ENCODE results near the gene PSMD1.

Gene PSMD1

DNA sequence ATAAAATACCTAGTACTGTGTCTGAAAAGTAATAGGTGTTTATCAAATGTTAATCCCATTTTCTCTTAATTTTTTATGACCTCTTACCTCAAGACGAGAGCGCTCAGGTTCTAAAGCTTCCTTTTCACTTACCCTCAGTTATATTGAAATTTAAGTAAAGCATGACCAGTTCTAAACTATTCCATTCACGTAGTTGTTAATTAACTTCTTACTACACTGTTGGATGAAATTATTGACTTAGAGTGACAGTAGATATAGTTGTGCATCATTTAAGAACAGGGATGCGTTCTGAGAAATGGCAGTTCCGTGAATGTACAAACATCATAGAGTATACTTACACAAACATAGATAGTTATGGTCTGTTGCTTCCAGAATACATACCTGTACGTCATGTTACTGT lies 88.2 kb downstream of the PSMD1 start:
- H3K27ac ChIP-seq (ENCODE audit: extremely low read depth, low read depth, low read length), result no peak overlapping the region
- TF ChIP-seq ZNF76 (tag by site-specific recombination; IDR thresholded peaks at IDR 0.05; ENCODE audit: borderline replicate concordance, low read depth), result no peak
- TF ChIP-seq, protein P1, sequence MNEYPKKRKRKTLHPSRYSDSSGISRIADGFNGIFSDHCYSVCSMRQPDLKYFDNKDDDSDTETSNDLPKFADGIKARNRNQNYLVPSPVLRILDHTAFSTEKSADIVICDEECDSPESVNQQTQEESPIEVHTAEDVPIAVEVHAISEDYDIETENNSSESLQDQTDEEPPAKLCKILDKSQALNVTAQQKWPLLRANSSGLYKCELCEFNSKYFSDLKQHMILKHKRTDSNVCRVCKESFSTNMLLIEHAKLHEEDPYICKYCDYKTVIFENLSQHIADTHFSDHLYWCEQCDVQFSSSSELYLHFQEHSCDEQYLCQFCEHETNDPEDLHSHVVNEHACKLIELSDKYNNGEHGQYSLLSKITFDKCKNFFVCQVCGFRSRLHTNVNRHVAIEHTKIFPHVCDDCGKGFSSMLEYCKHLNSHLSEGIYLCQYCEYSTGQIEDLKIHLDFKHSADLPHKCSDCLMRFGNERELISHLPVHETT (tag by site-specific recombination; IDR thresholded peaks at IDR 0.05), result no peak
- no peak for TF ChIP-seq HOXD13 (CRISPR knock-in tag; IDR thresholded peaks at IDR 0.05; ENCODE audit: borderline replicate concordance)
- TF ChIP-seq ZNF548 (tag by site-specific recombination; IDR thresholded peaks at IDR 0.05), result no peak
- no peak for TF ChIP-seq ZNF561 (tag by site-specific recombination; IDR thresholded peaks at IDR 0.05; ENCODE audit: borderline replicate concordance)
- no peak for TF ChIP-seq ZNF837 (tag by site-specific recombination; IDR thresholded peaks at IDR 0.05)
- TF ChIP-seq PRDM4 (tag by site-specific recombination; IDR thresholded peaks at IDR 0.05), result no peak
- TF ChIP-seq OSR2 (tag by site-specific recombination; IDR thresholded peaks at IDR 0.05), result no peak
- TF ChIP-seq WT1 (tag by site-specific recombination; IDR thresholded peaks at IDR 0.05), result no peak
- TF ChIP-seq ZNF624 (tag by site-specific recombination; IDR thresholded peaks at IDR 0.05), result no peak
- no peak for TF ChIP-seq ZBTB20 (tag by site-specific recombination; IDR thresholded peaks at IDR 0.05)
- no peaks in the 10 kb centered on the region for H3K4me1 ChIP-seq (ENCODE audit: control insufficient read depth, insufficient read depth, low read length)
- H3K4me3 ChIP-seq (ENCODE audit: low read depth, low read length), result no peak overlapping the region
- no peaks in the 10 kb centered on the region for H3K9me3 ChIP-seq (ENCODE audit: control insufficient read depth, insufficient read depth, low read depth, low read length)
- POLR2A ChIA-PET, result no interaction called here
- CTCF ChIA-PET, result interaction anchor here (0.7 kb wide), 1 partner anchor 49 kb away, joined by 6 read pairs; no protein-coding TSS in a partner anchor
- H3K36me3 ChIP-seq (ENCODE audit: control insufficient read depth in 2 of 2, insufficient read depth in 1 of 2, low read length in 2 of 2), result peaks cover 3 to 41% of the 10 kb centered on the region in 2 experiments

DNA sequence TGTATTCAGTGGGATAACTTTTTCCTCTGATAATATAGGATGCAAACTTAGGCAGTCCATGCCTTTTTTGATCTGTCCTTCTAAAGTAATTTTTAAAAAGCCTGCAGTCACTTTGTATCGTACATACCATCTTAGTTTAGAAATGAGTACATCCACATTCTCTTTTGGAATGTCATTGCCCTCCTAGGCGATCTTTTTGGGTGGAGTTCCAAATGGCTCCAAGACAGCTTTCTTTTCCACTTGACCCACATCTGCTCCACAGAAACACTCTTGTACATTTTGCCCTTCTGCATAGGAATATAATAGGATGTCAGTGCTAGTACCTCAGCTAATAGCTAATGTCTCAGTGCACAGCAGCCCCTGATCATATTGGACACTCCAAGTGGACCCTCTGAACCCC lies 90.0 kb downstream of the PSMD1 start:
- CTCF ChIA-PET, result interaction anchor here (0.6 kb wide), 1 partner anchor 42 kb away, joined by 4 read pairs; no protein-coding TSS in a partner anchor
- H3K9me3 ChIP-seq (ENCODE audit: control insufficient read depth, insufficient read depth, low read depth, low read length), result no peaks in the 10 kb centered on the region
- no peaks in the 10 kb centered on the region for H3K4me1 ChIP-seq (ENCODE audit: control insufficient read depth, insufficient read depth, low read length)
- peaks cover 3 to 47% of the 10 kb centered on the region in 2 experiments for H3K36me3 ChIP-seq (ENCODE audit: control insufficient read depth in 2 of 2, insufficient read depth in 1 of 2, low read length in 2 of 2)
- no peak overlapping the region for H3K27ac ChIP-seq (ENCODE audit: extremely low read depth, low read depth, low read length)
- POLR2A ChIA-PET, result no interaction called here
- no peak overlapping the region for H3K4me3 ChIP-seq (ENCODE audit: low read depth, low read length)
- no peak for TF ChIP-seq ZBTB8A (tag by site-specific recombination; IDR thresholded peaks at IDR 0.05)
- TF ChIP-seq ZNF274 (IDR thresholded peaks at IDR 0.05; ENCODE audit: low read length), result no peak
- no peak for TF ChIP-seq ZNF274 (tag by site-specific recombination; IDR thresholded peaks at IDR 0.05; ENCODE audit: borderline replicate concordance)
- TF ChIP-seq ZNF324 (tag by site-specific recombination; IDR thresholded peaks at IDR 0.05), result no peak
- TF ChIP-seq TSHZ1 (tag by site-specific recombination; IDR thresholded peaks at IDR 0.05; ENCODE audit: borderline replicate concordance), result no peak
- TF ChIP-seq ZNF433 (tag by site-specific recombination; IDR thresholded peaks at IDR 0.05; ENCODE audit: low read depth), result no peak
- TF ChIP-seq, protein P2, sequence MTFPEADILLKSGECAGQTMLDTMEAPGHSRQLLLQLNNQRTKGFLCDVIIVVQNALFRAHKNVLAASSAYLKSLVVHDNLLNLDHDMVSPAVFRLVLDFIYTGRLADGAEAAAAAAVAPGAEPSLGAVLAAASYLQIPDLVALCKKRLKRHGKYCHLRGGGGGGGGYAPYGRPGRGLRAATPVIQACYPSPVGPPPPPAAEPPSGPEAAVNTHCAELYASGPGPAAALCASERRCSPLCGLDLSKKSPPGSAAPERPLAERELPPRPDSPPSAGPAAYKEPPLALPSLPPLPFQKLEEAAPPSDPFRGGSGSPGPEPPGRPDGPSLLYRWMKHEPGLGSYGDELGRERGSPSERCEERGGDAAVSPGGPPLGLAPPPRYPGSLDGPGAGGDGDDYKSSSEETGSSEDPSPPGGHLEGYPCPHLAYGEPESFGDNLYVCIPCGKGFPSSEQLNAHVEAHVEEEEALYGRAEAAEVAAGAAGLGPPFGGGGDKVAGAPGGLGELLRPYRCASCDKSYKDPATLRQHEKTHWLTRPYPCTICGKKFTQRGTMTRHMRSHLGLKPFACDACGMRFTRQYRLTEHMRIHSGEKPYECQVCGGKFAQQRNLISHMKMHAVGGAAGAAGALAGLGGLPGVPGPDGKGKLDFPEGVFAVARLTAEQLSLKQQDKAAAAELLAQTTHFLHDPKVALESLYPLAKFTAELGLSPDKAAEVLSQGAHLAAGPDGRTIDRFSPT (tag by site-specific recombination; IDR thresholded peaks at IDR 0.05), result no peak
- TF ChIP-seq ZNF548 (tag by site-specific recombination; IDR thresholded peaks at IDR 0.05), result no peak
- no peak for TF ChIP-seq SP2 (tag by site-specific recombination; IDR thresholded peaks at IDR 0.05)
- no peak for TF ChIP-seq GLI4 (tag by site-specific recombination; IDR thresholded peaks at IDR 0.05)
- no peak for TF ChIP-seq ZFP41 (tag by site-specific recombination; IDR thresholded peaks at IDR 0.05; ENCODE audit: borderline replicate concordance)
- TF ChIP-seq ZNF747 (tag by site-specific recombination; IDR thresholded peaks at IDR 0.05), result no peak
- TF ChIP-seq, protein P3, sequence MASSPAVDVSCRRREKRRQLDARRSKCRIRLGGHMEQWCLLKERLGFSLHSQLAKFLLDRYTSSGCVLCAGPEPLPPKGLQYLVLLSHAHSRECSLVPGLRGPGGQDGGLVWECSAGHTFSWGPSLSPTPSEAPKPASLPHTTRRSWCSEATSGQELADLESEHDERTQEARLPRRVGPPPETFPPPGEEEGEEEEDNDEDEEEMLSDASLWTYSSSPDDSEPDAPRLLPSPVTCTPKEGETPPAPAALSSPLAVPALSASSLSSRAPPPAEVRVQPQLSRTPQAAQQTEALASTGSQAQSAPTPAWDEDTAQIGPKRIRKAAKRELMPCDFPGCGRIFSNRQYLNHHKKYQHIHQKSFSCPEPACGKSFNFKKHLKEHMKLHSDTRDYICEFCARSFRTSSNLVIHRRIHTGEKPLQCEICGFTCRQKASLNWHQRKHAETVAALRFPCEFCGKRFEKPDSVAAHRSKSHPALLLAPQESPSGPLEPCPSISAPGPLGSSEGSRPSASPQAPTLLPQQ (tag by site-specific recombination; IDR thresholded peaks at IDR 0.05), result no peak
